BLaER1 (cell line): Measurements from ENCODE around the gene MAN1C1.

Source experiments
- H3K27ac ChIP-seq: shearing (Covaris generic); formaldehyde crosslinking; 2 replicates; pipeline ENCODE4 v1.8.1; 2022
- H3K27me3 ChIP-seq: shearing (Covaris generic); formaldehyde crosslinking; 2 replicates; pipeline ENCODE4 v1.8.1; 2022
- H3K36me3 ChIP-seq: shearing (Covaris generic); formaldehyde crosslinking; 2 replicates; pipeline ENCODE4 v1.8.1; 2022
- H3K4me1 ChIP-seq: shearing (Covaris generic); formaldehyde crosslinking; 2 replicates; pipeline ENCODE4 v1.8.1; 2022
- H3K4me2 ChIP-seq: shearing (Covaris generic); formaldehyde crosslinking; 2 replicates; pipeline ENCODE4 v1.8.1; 2022
- H3K4me3 ChIP-seq: shearing (Covaris generic); formaldehyde crosslinking; 2 replicates; pipeline ENCODE4 v1.8.1; 2022
- H3K9ac ChIP-seq: shearing (Covaris generic); formaldehyde crosslinking; 2 replicates; pipeline ENCODE4 v1.8.1; 2022
- H3K9me3 ChIP-seq: shearing (Covaris generic); formaldehyde crosslinking; 2 replicates; pipeline ENCODE4 v1.8.1; 2022
- H4K20me1 ChIP-seq: shearing (Covaris generic); formaldehyde crosslinking; 2 replicates; pipeline ENCODE4 v1.8.1; 2022
- Cebpa-rat ChIP-seq: shearing (Covaris generic); IDR thresholded peaks from 2 replicates; pipeline ENCODE4 v1.8.1; 2022

Gene MAN1C1

DNA sequence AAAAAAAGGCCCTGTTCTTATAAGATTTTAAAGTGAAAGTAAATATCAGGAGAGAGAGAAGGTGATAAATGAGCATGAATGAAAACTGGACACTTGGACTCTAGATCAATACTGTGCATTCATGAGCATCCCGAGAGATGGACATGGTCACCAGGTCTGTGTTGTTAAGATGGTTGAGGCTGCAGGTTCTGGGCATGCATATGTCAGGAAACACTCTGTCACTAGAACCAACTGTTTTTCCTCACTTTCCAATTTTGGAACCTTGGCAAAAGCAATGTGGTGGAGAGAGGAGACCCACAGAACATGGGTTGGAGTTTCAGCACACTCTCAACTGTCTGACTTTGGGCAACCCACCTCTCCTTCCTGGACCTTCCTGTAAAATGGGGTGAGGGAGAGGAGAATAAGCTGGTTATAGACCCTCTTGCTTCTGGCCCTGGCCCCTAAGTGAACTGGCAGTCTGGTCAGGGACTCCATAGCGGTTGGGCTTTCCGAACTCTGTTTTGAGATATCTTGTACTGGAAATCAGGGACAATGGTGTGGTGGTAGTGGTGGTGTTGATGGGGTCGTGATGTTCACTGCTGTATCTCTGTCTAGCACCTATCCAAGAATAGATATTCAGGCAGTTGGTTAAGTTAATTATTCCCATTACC, 4.2 kb downstream of the MAN1C1 start:
- H3K9me3 ChIP-seq, result 0 out of 2 replicates have a peak, but pooled peaks cover 2% of the 10 kb centered on the region
- peaks cover 13% of the 10 kb centered on the region; the same call in 1 of the 2 replicates for H4K20me1 ChIP-seq
- H3K4me1 ChIP-seq, result peaks cover 41% of the 10 kb centered on the region
- H3K27ac ChIP-seq, result no peak overlapping the region
- H3K9ac ChIP-seq, result no peak overlapping the region
- no peaks in the 10 kb centered on the region for H3K36me3 ChIP-seq
- no peak overlapping the region for H3K4me2 ChIP-seq
- H3K4me3 ChIP-seq, result no peak overlapping the region
- H3K27me3 ChIP-seq, result peaks cover 29% of the 10 kb centered on the region
- no peak for TF ChIP-seq Cebpa-rat

DNA sequence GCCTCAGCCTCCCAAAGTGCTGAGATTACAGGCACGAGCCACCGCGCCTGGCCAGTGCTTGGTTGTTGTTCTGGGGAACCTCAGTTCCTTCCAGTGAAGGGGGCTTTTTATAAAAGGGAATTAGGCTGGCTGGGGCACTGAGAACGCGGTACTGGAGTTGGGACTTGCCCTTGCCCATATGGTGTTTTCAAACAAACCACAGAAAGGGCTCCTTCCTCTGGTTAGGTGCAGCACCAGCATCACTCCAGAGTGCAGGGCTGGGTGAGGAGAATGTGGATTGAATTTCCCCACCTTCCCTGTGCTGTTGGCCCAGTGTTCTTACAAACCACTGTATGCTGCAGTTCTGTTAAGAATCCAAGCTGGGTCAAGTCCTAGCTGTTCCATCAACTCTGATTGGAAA, 5.3 kb downstream of the MAN1C1 start:
- Histone ChIP-seq H3K27ac (no peak overlapping the region), H3K4me2 (no peak overlapping the region), H3K9ac (no peak overlapping the region), H3K36me3 (no peaks in the 10 kb centered on the region), H3K4me1 (peaks cover 36% of the 10 kb centered on the region), H3K9me3 (peaks cover 7% of the 10 kb centered on the region; the same call in 1 of the 2 replicates), H4K20me1 (peaks cover 13% of the 10 kb centered on the region; the same call in 1 of the 2 replicates), H3K4me3 (no peak overlapping the region), H3K27me3 (peaks cover 28% of the 10 kb centered on the region)
- no peak for TF ChIP-seq Cebpa-rat

DNA sequence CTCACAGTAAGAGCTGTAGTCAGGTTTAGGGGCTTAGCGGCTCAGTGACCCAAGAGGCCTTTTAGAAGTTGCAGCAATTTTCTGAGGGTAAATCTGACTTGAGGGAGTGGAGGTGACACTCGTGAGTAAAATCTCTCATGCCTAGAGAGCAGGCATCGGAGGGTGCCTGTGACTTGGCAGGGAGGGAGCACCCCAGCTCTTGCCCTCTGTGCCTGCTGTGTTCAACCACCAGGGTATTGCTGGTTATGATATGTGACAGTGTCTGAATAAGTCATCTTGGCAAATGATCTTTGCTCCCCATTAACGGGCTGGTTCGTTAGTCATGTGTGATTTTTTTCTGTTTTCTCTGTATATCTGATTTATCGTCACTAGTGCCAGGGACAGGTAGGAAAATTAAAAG, 5.9 kb downstream of the MAN1C1 start:
- Histone ChIP-seq H3K9ac (no peak overlapping the region), H3K27me3 (peaks cover 21% of the 10 kb centered on the region), H3K9me3 (peaks cover 7% of the 10 kb centered on the region; the same call in 1 of the 2 replicates), H3K27ac (no peak overlapping the region), H3K36me3 (no peaks in the 10 kb centered on the region), H4K20me1 (peaks cover 11% of the 10 kb centered on the region; the same call in 1 of the 2 replicates), H3K4me3 (no peak overlapping the region), H3K4me2 (no peak overlapping the region), H3K4me1 (peaks cover 29% of the 10 kb centered on the region)
- TF ChIP-seq Cebpa-rat, result no peak

DNA sequence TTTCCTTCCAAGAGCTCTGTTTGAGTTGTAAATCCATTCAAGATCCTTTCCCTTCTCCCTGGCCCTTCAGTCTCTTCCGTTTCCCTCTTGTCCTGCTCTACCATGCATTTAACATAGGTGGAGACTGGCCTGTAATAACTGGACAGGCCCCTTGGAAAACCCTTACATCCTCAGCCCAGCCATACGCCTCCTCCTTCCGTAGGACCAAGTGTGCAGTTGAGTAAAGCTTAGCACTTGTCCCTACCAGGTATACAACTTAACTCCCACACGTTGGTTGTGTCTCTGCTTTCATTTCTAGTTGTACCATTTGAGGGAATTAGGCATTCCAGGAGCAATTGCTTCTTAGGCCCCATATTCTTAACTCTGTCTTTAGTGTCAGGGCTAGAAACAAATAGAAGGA, 6.4 kb downstream of the MAN1C1 start:
- Histone ChIP-seq H4K20me1 (peaks cover 6% of the 10 kb centered on the region; the same call in 1 of the 2 replicates), H3K27ac (no peak overlapping the region), H3K4me3 (no peak overlapping the region), H3K4me1 (peaks cover 25% of the 10 kb centered on the region), H3K4me2 (no peak overlapping the region), H3K27me3 (peaks cover 17% of the 10 kb centered on the region), H3K9ac (no peak overlapping the region), H3K9me3 (peaks cover 7% of the 10 kb centered on the region; the same call in 1 of the 2 replicates), H3K36me3 (no peaks in the 10 kb centered on the region)
- no peak for TF ChIP-seq Cebpa-rat

DNA sequence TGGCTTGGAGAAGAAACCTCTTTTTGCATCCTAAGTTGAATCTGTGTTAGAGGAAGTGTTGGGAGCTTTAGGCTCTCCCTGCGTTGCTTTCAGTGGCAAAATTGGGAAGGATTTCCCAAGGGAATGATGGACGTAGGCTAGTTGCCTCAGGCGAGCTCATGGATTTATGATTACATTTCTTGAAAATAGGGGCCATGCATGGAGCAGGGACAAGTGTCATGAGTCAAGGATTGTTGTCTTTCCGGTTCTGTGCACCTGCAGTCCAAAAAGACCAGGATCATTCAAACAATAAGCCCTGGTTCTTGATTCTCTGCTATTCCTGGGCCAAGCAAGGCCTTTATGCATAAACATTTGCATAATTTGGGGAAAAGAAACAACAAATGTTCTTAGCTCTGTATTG, 7.1 kb downstream of the MAN1C1 start:
- Histone ChIP-seq H3K4me3 (no peak overlapping the region), H4K20me1 (no peaks in the 10 kb centered on the region), H3K9ac (no peak overlapping the region), H3K36me3 (no peaks in the 10 kb centered on the region), H3K4me1 (peaks cover 17% of the 10 kb centered on the region), H3K27ac (no peak overlapping the region), H3K4me2 (peak overlapping the region; percentile 52), H3K27me3 (peaks cover 9% of the 10 kb centered on the region), H3K9me3 (peaks cover 7% of the 10 kb centered on the region; the same call in 1 of the 2 replicates)
- no peak for TF ChIP-seq Cebpa-rat

DNA sequence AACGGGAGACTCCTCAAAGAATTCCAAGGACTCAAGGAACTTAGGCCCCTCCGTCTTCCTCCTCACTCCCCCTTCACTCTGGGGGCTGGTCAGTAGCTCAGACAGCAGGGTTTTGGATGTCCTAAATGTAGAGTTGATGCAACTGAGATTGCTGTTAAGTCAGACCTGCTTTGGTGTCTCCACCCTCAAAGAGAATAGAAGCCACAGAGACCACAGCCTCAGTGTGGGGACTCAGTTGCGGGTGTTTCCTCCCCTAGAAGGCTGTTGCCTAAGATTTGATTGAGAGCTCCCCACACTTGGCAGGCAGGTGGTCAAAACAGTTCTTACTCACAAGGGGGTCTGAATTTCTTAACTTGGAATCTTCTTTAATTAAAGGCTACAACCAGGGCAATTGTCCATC, 7.6 kb downstream of the MAN1C1 start:
- Histone ChIP-seq H4K20me1 (no peaks in the 10 kb centered on the region), H3K4me2 (peak overlapping the region; percentile 52), H3K27ac (no peak overlapping the region), H3K36me3 (no peaks in the 10 kb centered on the region), H3K9ac (no peak overlapping the region), H3K4me3 (no peak overlapping the region), H3K9me3 (peaks cover 7% of the 10 kb centered on the region; the same call in 1 of the 2 replicates), H3K27me3 (peaks cover 5% of the 10 kb centered on the region), H3K4me1 (peaks cover 18% of the 10 kb centered on the region)
- TF ChIP-seq Cebpa-rat, result no peak; the same call in 1 of the 2 replicates

DNA sequence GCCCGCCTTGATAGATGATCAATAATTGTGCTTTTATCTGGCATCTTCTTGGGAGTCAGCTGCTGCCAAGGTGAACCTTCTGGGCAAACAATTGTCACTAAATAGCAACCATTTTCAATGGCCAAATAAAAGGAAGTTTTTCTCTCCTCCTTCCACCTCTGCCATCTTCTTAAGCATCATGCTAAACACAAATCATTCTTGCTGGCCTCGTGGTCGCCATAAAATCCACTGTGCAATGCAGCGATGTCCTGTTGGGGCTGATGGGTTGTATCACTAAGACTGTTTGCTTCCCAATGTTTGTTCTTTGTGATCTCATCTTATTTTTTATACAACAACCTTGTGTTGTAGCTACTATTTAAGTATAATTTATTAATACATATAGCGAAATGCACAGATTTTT, 8.0 kb downstream of the MAN1C1 start:
- no peaks in the 10 kb centered on the region for H4K20me1 ChIP-seq
- H3K27ac ChIP-seq, result no peak overlapping the region
- no peaks in the 10 kb centered on the region for H3K36me3 ChIP-seq
- TF ChIP-seq Cebpa-rat, result no peak
- peaks cover 7% of the 10 kb centered on the region; the same call in 1 of the 2 replicates for H3K9me3 ChIP-seq
- no peak overlapping the region for H3K9ac ChIP-seq
- 0 out of 2 replicates have a peak, but pooled peaks cover 4% of the 10 kb centered on the region for H3K27me3 ChIP-seq
- peaks cover 22% of the 10 kb centered on the region for H3K4me1 ChIP-seq
- no peak overlapping the region for H3K4me3 ChIP-seq
- peak overlapping the region; percentile 52 for H3K4me2 ChIP-seq

DNA sequence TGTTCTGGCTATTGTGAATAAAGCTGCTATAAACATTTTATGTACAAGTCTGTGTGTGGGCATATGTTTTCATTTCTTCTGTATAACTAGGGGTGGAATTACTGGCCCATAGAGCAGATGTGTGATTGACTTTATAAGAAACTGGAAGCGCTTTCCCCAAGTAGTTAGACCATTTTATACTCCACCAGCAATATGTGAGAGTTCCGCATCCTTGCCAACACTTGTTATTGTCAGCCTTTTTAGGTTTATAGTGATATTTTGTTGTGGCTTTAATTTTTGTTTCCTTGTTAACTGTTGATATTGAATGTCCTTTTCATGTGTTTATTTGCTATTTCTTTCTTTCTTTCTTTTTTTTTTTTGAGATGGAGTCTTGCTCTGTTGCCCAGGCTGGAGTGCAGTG, 9.4 kb downstream of the MAN1C1 start:
- no peak for TF ChIP-seq Cebpa-rat

DNA sequence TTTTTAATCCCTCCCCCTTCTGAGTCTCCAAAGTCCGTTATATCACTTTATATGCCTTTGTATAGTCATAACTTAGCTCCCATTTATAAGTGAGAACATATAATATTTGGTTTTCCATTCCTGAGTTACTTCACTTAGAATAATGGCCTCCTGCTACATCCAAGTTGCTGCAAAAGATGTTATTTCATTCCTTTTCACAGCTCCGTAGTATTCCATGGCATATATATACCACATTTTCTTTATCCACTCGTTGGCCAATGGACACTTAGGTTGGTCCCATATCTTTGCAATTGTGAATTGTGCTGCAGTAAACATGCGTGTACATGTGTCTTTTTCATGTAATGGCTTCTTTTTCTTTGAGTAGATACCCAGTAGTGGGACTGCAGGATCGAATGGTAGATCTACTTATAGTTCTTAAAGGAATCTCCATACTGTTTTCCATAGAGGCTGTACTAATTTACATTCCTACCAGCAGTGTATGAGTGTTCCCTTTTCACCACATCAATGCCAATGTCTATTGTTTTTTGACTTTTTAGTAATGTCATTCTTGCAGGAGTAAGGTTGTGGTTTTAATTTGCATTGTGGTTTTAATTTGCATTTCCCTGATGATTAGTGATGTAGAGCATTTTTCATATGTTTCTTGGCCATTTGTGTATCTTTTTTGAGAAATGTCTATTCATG, 12.3 kb downstream of the MAN1C1 start:
- H3K4me1 ChIP-seq, result peaks cover 17% of the 10 kb centered on the region
- H4K20me1 ChIP-seq, result no peaks in the 10 kb centered on the region
- no peaks in the 10 kb centered on the region for H3K27me3 ChIP-seq
- no peak overlapping the region for H3K9ac ChIP-seq
- TF ChIP-seq Cebpa-rat, result no peak
- H3K27ac ChIP-seq, result no peak overlapping the region
- H3K36me3 ChIP-seq, result no peaks in the 10 kb centered on the region
- peaks cover 7% of the 10 kb centered on the region; the same call in 1 of the 2 replicates for H3K9me3 ChIP-seq
- no peak overlapping the region for H3K4me3 ChIP-seq
- peak overlapping the region; percentile 27; the same call in 1 of the 2 replicates for H3K4me2 ChIP-seq

More for the DNA sequence above, 9.4 kb downstream of the MAN1C1 start:
- Histone ChIP-seq H3K27ac (no peak overlapping the region), H3K9me3 (peaks cover 7% of the 10 kb centered on the region; the same call in 1 of the 2 replicates), H3K4me2 (no peak overlapping the region), H4K20me1 (no peaks in the 10 kb centered on the region), H3K4me1 (peaks cover 23% of the 10 kb centered on the region), H3K4me3 (no peak overlapping the region), H3K9ac (no peak overlapping the region), H3K36me3 (no peaks in the 10 kb centered on the region), H3K27me3 (no peaks in the 10 kb centered on the region)

DNA sequence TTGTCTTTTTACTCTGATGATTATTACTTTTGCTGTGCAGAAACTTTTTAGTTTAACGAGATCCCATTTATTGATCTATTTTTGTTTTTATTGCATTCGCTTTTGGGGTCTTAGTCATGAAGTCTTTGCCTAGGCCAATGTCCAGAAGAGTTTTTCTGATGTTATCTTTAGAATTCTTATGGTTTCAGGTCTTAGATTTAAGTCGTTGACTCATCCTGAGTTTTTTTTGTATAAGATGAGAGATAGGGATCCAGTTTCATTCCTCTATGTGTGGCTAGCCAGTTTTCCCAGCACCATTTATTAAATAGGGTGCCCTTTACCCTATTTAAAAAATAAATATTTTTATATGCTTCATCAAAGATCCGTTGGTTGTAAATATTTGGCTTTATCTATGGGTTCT, 13.2 kb downstream of the MAN1C1 start:
- Histone ChIP-seq H3K27me3 (no peaks in the 10 kb centered on the region), H3K4me1 (peaks cover 20% of the 10 kb centered on the region), H4K20me1 (no peaks in the 10 kb centered on the region), H3K4me3 (no peak overlapping the region), H3K36me3 (no peaks in the 10 kb centered on the region), H3K9me3 (peaks cover 13% of the 10 kb centered on the region; the same call in 1 of the 2 replicates), H3K9ac (no peak overlapping the region), H3K27ac (no peak overlapping the region), H3K4me2 (no peak overlapping the region)
- TF ChIP-seq Cebpa-rat, result no peak
